GM12878 (cell line): ENCODE results near the gene TIMD4. TPM values are rescaled to one million over a fixed set of nuclear protein-coding genes. Genes with fewer than 3 reads are reported as not detected.

Source experiments
- ATAC-seq: fragments of 200-7000 bp; cut with Tn5 transposase; 3 replicates; pipeline ENCODE4 v1.9.1; 2020; ENCODE audit warnings: mild to moderate bottlenecking, moderate library complexity
- BruUV-seq: library from RNA; stranded (reverse); fragments of 400-500 nt; replicated peaks from 2 replicates; lab custom pipeline; 2021; lab: Mats Ljungman, UMichigan
- CTCF ChIA-PET: fragments of 300-600 bp; sonication (Branson Sonifier 250); formaldehyde crosslinking; extraction: SDS; loops from one replicate; lab custom pipeline; 2021; ENCODE audit warnings: inconsistent platforms; lab: Yijun Ruan, JAX
- POLR2A ChIA-PET: fragments of 350-600 bp; formaldehyde crosslinking; extraction: SDS; loops from one replicate; lab custom pipeline; 2021; ENCODE audit warnings: inconsistent platforms; lab: Charles Lee
- RAD21 ChIA-PET: fragments of 300-600 bp; sonication (Branson Sonifier 250); formaldehyde crosslinking; loops from one replicate; lab custom pipeline; 2023; ENCODE audit warnings: antibody characterized with exemption; ENCODE audit not compliant: unreplicated experiment; lab: Charles Lee
- SMC1A ChIA-PET: fragments of 300-600 bp; sonication (Branson Sonifier 250); formaldehyde crosslinking; loops from one replicate; lab custom pipeline; 2023; ENCODE audit not compliant: unreplicated experiment, uncharacterized antibody; lab: Charles Lee
- DNase-seq: peaks from one replicate; pipeline ENCODE4 v3.0.0-alpha.2; 2011; ENCODE audit warnings: low read depth, low spot score
- FAIRE-seq: peaks from 3 replicates; lab custom pipeline; 2011; peaks lifted over from hg19 to GRCh38; lab: Jason Lieb, UNC
- H2AFZ ChIP-seq: 2 replicates; pipeline ENCODE4 v1.6.0; 2011; ENCODE audit warnings: low read depth, low read length, control low read depth; ENCODE audit not compliant: control insufficient read depth
- H3K27ac ChIP-seq: 2 replicates; pipeline ENCODE4 v1.5.1; 2011; ENCODE audit warnings: control low read depth; ENCODE audit not compliant: control insufficient read depth, insufficient read depth
- H3K27me3 ChIP-seq, 2 experiments: replicated peaks in 1 of 2; 2 replicates each; pipeline versions ENCODE4 v1.6.0 to v1.6.1; 2011; ENCODE audit warnings: low read length in 1 of 2; ENCODE audit not compliant: control insufficient read depth in 2 of 2, insufficient read depth in 2 of 2
- H3K36me3 ChIP-seq, 2 experiments: 2 replicates each; pipeline ENCODE4 v1.5.1; 2011; ENCODE audit warnings: low read length in 1 of 2; ENCODE audit not compliant: control insufficient read depth in 2 of 2, insufficient read depth in 2 of 2
- H3K4me1 ChIP-seq: 2 replicates; pipeline ENCODE4 v1.6.1; 2011; ENCODE audit warnings: mild to moderate bottlenecking, low read length, moderate library complexity, mixed read lengths; ENCODE audit not compliant: control insufficient read depth, insufficient read depth
- H3K4me2 ChIP-seq: 2 replicates; pipeline ENCODE4 v1.6.0; 2011; ENCODE audit warnings: control low read depth; ENCODE audit not compliant: control insufficient read depth, insufficient read depth
- H3K4me3 ChIP-seq: fragments of 200-600 bp; sonication (generic); 2 replicates; pipeline ENCODE4 v1.5.1; 2016
- H3K79me2 ChIP-seq: 2 replicates; pipeline ENCODE4 v1.6.0; 2011; ENCODE audit warnings: low read length; ENCODE audit not compliant: control insufficient read depth, insufficient read depth
- H3K9ac ChIP-seq: 2 replicates; pipeline ENCODE4 v1.8.0; 2011; ENCODE audit warnings: low read length, control low read depth, mixed read lengths; ENCODE audit not compliant: control insufficient read depth, insufficient read depth
- H3K9me3 ChIP-seq: replicated peaks from 3 replicates; pipeline ENCODE4 v1.5.1; 2011; ENCODE audit warnings: mild to moderate bottlenecking, low read length; ENCODE audit not compliant: control insufficient read depth, insufficient read depth
- H4K20me1 ChIP-seq: 2 replicates; pipeline ENCODE4 v1.6.0; 2011; ENCODE audit not compliant: control insufficient read depth, insufficient read depth
- BCL11A ChIP-seq: IDR thresholded peaks from 2 replicates; pipeline ENCODE4 v1.6.1; 2011; ENCODE audit warnings: low read depth, low read length
- CBX3 ChIP-seq: fragments of 200-600 bp; sonication (generic); IDR thresholded peaks from 2 replicates; pipeline ENCODE4 v1.6.1; 2016; ENCODE audit warnings: low read depth, borderline replicate concordance
- CREB1 ChIP-seq: IDR thresholded peaks from 2 replicates; pipeline ENCODE4 v1.6.1; 2012; ENCODE audit warnings: low read depth, mild to moderate bottlenecking, inconsistent platforms
- ETV6 ChIP-seq, 2 experiments: fragments of 450-650 bp in 1 of 2; IDR thresholded peaks in 1 of 2; conservative IDR thresholded peaks in 1 of 2; 2 replicates each; pipeline ENCODE4 v1.6.1; 2014; ENCODE audit warnings: antibody characterized with exemption in 1 of 2, borderline replicate concordance in 1 of 2, low read depth in 1 of 2, mild to moderate bottlenecking in 1 of 2, moderate library complexity in 1 of 2
- IRF4 ChIP-seq: IDR thresholded peaks from 2 replicates; pipeline ENCODE4 v1.6.1; 2011; ENCODE audit warnings: low read depth, low read length
- IRF5 ChIP-seq: fragments of 450-650 bp; IDR thresholded peaks from 2 replicates; pipeline ENCODE4 v1.6.1; 2017; ENCODE audit warnings: borderline replicate concordance
- NFIC ChIP-seq: IDR thresholded peaks from 2 replicates; pipeline ENCODE4 v1.6.1; 2012; ENCODE audit warnings: low read depth, mild to moderate bottlenecking, inconsistent platforms, low read length, moderate library complexity
- NFYB ChIP-seq: IDR thresholded peaks from 2 replicates; pipeline ENCODE4 v1.6.1; 2011; ENCODE audit warnings: low read depth, mild to moderate bottlenecking, low read length, improper control_type of control experiment, moderate library complexity; ENCODE audit not compliant: insufficient read depth
- NR2C1 ChIP-seq: fragments of 450-650 bp; IDR thresholded peaks from 2 replicates; pipeline ENCODE4 v1.6.1; 2017; ENCODE audit warnings: antibody characterized with exemption, mild to moderate bottlenecking, moderate library complexity
- NR2F1 ChIP-seq: fragments of 450-650 bp; conservative IDR thresholded peaks from 2 replicates; pipeline ENCODE4 v1.6.1; 2017; ENCODE audit warnings: mild to moderate bottlenecking
- USF2 ChIP-seq: IDR thresholded peaks from 2 replicates; pipeline ENCODE4 v1.6.1; 2011; ENCODE audit warnings: low read depth, low read length, improper control_type of control experiment, borderline replicate concordance
- WRNIP1 ChIP-seq: IDR thresholded peaks from 2 replicates; pipeline ENCODE4 v1.6.1; 2011; ENCODE audit warnings: low read depth, low read length, improper control_type of control experiment, borderline replicate concordance
- ZNF24 ChIP-seq: fragments of 450-650 bp; IDR thresholded peaks from 2 replicates; pipeline ENCODE4 v1.6.1; 2017; ENCODE audit warnings: antibody characterized with exemption, mild to moderate bottlenecking
- WGBS: methylation state at CpG from one replicate; pipeline ENCODE4 v1.1.6; 2016; ENCODE audit warnings: low lambda C conversion rate; ENCODE audit not compliant: insufficient replicate concordance, insufficient coverage; ENCODE audit errors: missing lambda C conversion rate; 5-methylcytosine and 5-hydroxymethylcytosine counted together
- in situ Hi-C: fragments of 300-500 bp; cut with MboI; formaldehyde crosslinking; loops from 9 replicates; pipeline ENCODE4 v1.14.3; 2018; ENCODE audit warnings: mixed read lengths
- intact Hi-C: fragments of 100-400 bp; cut with micrococcal nuclease; formaldehyde crosslinking; loops from one replicate; pipeline ENCODE4 v1.14.2; 2022; ENCODE audit not compliant: unreplicated experiment
- polyA plus RNA-seq, 11 experiments: library from polyadenylated mRNA; depleted of rRNA in 4 of 11; unstranded in 6 of 11; stranded (reverse) in 5 of 11; fragments of >200 nt; fragmentation: Nextera tagmentation in 4 of 11; fragmentation: Illumina TruSeq in 1 of 11; extraction: Ambion mirVana in 4 of 11; extraction: Trizol in 1 of 11; gene quantifications; 1 replicate in 1 of 11; 2 replicates in 10 of 11; pipeline versions ENCODE4 v1.2.1 to v1.2.3, GENCODE V29; 2011 to 2016; ENCODE audit warnings: inconsistent platforms in 2 of 11, missing spikeins in 2 of 11, low read depth in 1 of 11
- total RNA-seq, 4 experiments: library from RNA; depleted of rRNA in 3 of 4; stranded (reverse); fragments of >200 nt in 3 of 4; fragmentation: Illumina TruSeq in 1 of 4; extraction: Trizol in 1 of 4; gene quantifications; 2 replicates each; pipeline versions ENCODE4 v1.2.1 to v1.2.3, GENCODE V29; 2013 to 2021
- TF ChIP-seq, protein P1 (sequence below): fragments of 450-650 bp; conservative IDR thresholded peaks from 2 replicates; pipeline ENCODE4 v1.6.1; 2017; ENCODE audit warnings: mild to moderate bottlenecking, moderate library complexity
- TF ChIP-seq, protein P2 (sequence below): fragments of 450-650 bp; IDR thresholded peaks from 2 replicates; pipeline ENCODE4 v1.6.1; 2017; ENCODE audit warnings: mild to moderate bottlenecking, low read depth, inconsistent platforms; ENCODE audit not compliant: poor library complexity, severe bottlenecking

The TIMD4 gene
- total and polyA plus RNA-seq, 10 of the 15 experiments (the other 5 are each of a cell fraction or from before 2014, with no cell fraction given), result 1.3 to 15.4 (median 5.3) TPM

GRCh38 chr5:156920042-156920860 is 42.8 kb downstream of the TIMD4 start:
- ChIA-PET CTCF (interaction anchor here (0.6 to 8.5 kb wide), 20 partner anchors 9 to 437 kb away, joined by 3 to 76 read pairs (median 4); partner anchors contain the start of gene MED7), POLR2A (interaction anchor here (0.6 to 7.3 kb wide), 19 partner anchors 9 to 352 kb away, joined by 3 to 81 read pairs (median 5); partner anchors contain the start of genes HAVCR2 and MED7), SMC1A (interaction anchor here (0.8 to 11.8 kb wide), 30 partner anchors 10 to 297 kb away, joined by 3 to 228 read pairs (median 6); partner anchors contain the start of genes HAVCR2 and MED7), RAD21 (interaction anchor here (0.6 to 9.4 kb wide), 23 partner anchors 9 to 352 kb away, joined by 3 to 218 read pairs (median 4); partner anchors contain the start of gene MED7)
- FAIRE-seq, result peak; percentile 77
- intact Hi-C loops (loop anchor here (2.0 to 10.0 kb wide), 4 partner anchors 27 to 352 kb away; no protein-coding TSS in a partner anchor), in situ Hi-C loops (no loop called here)
- peak; percentile 77 for DNase-seq
- H3K4me2 ChIP-seq, result peak overlapping the region; percentile 32
- ATAC-seq, result peak; percentile 68
- H3K36me3 ChIP-seq, result no peaks in the 10 kb centered on the region; a peak in 1 of 4 replicates
- H3K79me2 ChIP-seq, result peaks cover 26% of the 10 kb centered on the region
- H3K4me1 ChIP-seq, result peaks cover 17% of the 10 kb centered on the region
- H3K27ac ChIP-seq, result peak overlapping the region; percentile 93
- H3K9me3 ChIP-seq, result no peaks in the 10 kb centered on the region
- no peak overlapping the region for H2AFZ ChIP-seq
- H3K4me3 ChIP-seq, result peak overlapping the region; percentile 63
- H3K9ac ChIP-seq, result peak overlapping the region; percentile 81
- BruUV-seq, result no TSS peak
- no peaks in the 10 kb centered on the region for H4K20me1 ChIP-seq
- 38% methylated on average over 7 of the region's 7 CpGs for WGBS
- no peaks in the 10 kb centered on the region for H3K27me3 ChIP-seq
- TF ChIP-seq USF2 (no peak), NR2F1 (peak; percentile 96), NR2C1 (no peak), NFYB (no peak), ETV6 (conservative IDR thresholded peaks at IDR 0.05 in 1 of 2, IDR thresholded peaks at IDR 0.05 in 1 of 2; ENCODE audit: borderline replicate concordance in 1 of 2, low read depth in 1 of 2) (no peak), WRNIP1 (no peak), CBX3 (no peak), IRF5 (no peak), NFIC (peak; percentile 81), ZNF24 (no peak; the same call in 1 of the 2 replicates), CREB1 (no peak), IRF4 (peak; percentile 85), BCL11A (peak; percentile 69)
- TF ChIP-seq, protein P1, sequence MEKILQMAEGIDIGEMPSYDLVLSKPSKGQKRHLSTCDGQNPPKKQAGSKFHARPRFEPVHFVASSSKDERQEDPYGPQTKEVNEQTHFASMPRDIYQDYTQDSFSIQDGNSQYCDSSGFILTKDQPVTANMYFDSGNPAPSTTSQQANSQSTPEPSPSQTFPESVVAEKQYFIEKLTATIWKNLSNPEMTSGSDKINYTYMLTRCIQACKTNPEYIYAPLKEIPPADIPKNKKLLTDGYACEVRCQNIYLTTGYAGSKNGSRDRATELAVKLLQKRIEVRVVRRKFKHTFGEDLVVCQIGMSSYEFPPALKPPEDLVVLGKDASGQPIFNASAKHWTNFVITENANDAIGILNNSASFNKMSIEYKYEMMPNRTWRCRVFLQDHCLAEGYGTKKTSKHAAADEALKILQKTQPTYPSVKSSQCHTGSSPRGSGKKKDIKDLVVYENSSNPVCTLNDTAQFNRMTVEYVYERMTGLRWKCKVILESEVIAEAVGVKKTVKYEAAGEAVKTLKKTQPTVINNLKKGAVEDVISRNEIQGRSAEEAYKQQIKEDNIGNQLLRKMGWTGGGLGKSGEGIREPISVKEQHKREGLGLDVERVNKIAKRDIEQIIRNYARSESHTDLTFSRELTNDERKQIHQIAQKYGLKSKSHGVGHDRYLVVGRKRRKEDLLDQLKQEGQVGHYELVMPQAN, result peak; percentile 30; the same call in 1 of the 2 replicates
- TF ChIP-seq, protein P2, sequence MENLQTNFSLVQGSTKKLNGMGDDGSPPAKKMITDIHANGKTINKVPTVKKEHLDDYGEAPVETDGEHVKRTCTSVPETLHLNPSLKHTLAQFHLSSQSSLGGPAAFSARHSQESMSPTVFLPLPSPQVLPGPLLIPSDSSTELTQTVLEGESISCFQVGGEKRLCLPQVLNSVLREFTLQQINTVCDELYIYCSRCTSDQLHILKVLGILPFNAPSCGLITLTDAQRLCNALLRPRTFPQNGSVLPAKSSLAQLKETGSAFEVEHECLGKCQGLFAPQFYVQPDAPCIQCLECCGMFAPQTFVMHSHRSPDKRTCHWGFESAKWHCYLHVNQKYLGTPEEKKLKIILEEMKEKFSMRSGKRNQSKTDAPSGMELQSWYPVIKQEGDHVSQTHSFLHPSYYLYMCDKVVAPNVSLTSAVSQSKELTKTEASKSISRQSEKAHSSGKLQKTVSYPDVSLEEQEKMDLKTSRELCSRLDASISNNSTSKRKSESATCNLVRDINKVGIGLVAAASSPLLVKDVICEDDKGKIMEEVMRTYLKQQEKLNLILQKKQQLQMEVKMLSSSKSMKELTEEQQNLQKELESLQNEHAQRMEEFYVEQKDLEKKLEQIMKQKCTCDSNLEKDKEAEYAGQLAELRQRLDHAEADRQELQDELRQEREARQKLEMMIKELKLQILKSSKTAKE, result peak; percentile 75
